HG03442 (cell line): ENCODE results near the gene TM4SF1.
"Not testable (repeated sequence)": the region's sequence is repeated elsewhere in the genome, so short reads cannot be mapped to it uniquely, and the experiment has no call there.

Experiments used
- ATAC-seq: cut with Tn5 transposase; IDR thresholded peaks from one replicate; pipeline ENCODE4 v1.9.1; 2021; ENCODE audit warnings: mild to moderate bottlenecking, moderate library complexity; ENCODE audit not compliant: unreplicated experiment

TM4SF1 gene

DNA sequence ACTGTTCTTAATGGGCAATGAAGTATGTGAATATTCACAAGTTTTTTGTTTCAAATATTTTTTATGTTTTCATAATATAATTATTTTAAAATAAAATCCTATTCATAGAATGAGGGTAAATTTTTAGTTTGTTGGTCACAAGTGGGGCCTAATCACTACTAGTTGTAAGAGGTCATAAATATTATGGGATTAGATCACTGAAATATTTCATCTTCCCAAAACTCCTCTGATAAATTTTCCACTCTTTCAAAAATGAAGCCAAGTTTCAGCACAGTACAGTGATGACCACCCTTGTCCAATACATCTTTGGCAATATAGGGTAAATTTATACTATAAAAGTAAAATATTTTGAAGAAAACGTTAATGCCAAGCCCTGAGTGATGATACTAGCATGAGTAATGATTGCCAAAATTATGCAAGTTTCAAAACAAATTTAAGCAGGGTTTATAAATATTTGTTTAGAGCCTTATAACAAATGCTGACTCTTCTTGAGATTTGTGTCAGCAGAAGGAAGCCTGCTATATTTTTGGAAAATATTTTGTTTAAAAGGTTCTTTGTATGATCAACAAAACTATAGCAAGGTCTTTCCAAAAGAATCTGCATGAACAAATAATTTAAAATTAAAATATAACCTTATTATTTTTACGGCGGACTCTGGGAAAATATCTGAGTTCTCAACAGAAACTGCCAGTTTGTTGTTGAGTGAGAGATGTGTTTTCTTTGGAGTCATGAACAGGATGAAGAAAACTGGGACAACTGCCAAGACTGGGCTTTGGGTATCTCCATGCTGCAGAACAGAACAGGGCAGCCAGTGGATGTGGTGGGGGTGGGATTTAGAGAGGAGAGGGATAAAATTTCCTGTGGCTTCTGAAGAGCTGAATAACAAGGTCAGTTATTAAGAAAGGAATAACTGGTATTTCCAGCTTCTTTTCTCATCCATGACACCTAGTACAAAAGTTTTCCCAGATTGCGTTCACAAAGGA is 17.9 kb upstream of the TM4SF1 start:
- ATAC-seq: no peak

DNA sequence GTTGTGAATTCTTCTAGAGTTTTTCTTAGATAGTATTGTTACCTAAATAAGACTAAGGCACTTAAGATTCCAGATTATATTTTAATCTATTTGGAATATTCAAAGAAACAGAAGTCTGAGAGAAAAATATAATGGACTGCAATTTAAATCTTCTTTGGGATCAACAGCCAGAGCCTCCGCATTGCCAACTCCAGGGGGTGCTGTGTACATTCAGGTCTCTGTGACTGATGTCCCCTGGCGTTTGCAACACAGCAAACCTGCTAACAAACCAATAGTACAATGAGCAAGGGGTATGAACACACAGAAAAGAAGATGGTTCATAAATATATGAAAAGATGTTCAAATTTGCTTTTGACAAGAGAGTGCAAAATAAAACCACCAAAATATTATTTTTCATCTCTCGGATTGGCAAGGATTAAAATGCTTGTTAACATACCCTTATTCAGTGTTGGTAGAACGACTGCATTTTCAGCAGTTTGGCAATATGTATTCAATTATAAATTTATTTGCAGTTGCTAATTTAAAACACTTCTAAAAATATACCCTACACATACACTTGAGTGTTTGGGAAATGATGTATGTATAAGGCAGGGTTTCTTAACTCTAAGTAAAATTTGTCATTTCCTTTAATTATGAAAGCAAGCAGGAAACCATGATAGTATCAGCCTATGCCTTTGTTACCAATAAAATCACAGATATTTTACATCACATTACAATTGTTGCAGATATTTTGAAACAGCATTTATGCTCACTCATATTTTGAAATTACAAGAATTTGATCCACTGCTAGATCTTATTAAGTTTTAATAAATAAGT is 16.1 kb upstream of the TM4SF1 start:
- peak; percentile 93 for ATAC-seq

DNA sequence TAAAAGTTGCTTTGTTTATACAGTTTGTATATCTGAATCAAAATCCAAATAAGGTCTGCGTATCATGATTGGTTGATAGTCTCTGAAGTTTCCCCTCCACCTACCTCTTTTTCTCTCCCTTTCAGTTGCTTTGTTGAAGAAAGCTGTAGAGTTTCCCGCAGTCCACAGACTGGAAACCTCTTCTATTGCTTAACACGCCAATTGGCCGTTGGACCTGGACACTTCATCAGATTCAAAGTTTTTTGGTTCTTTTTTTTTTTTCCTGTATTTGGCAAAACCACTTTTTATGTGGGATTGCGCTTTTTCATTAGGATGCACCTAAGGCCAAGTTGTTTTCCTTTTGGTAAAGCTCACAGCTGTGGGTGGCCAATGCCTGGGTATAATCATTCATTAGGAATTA is 14.5 kb upstream of the TM4SF1 start:
- no peak for ATAC-seq

DNA sequence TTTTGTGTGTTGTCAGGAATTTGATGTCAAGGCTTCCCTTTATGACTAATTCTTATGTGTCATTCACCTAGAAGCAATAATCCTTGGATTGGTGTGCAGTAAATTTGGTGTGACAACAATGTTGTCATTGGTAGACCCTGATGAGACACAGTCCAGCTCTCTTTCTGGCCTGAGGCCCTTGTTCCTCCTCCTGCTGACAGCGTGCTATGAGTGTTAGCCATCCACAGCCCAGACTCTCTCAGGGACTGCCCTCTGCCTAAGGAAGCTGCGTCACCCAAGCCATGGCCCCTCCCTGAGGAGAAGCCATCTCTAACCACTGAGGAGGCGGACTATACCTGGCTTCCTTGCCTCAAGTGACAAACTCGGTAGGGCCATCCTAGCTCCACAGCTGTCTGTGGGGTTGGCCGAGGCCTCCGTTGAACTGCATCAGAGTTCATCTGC is 13.3 kb upstream of the TM4SF1 start:
- no peak for ATAC-seq

DNA sequence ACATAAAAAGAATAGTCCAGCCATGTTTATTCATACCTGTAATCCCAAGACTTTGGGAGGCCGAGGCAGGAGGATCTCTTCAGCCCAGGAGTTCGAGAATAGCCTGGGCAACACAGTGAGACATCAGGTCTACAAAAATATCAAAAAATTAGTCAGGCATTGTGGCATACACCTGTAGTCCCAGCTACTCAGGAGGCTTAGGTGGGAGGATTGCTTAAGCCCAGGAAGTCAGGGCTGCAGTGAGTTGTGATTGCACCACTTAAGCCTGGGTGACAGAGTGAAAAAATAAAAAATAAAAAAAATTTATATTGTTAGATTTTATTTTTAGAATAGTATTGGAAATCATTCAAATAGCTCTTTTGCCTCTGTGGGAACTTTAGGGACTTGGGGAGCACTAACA is 12.8 kb upstream of the TM4SF1 start:
- ATAC-seq: no peak

DNA sequence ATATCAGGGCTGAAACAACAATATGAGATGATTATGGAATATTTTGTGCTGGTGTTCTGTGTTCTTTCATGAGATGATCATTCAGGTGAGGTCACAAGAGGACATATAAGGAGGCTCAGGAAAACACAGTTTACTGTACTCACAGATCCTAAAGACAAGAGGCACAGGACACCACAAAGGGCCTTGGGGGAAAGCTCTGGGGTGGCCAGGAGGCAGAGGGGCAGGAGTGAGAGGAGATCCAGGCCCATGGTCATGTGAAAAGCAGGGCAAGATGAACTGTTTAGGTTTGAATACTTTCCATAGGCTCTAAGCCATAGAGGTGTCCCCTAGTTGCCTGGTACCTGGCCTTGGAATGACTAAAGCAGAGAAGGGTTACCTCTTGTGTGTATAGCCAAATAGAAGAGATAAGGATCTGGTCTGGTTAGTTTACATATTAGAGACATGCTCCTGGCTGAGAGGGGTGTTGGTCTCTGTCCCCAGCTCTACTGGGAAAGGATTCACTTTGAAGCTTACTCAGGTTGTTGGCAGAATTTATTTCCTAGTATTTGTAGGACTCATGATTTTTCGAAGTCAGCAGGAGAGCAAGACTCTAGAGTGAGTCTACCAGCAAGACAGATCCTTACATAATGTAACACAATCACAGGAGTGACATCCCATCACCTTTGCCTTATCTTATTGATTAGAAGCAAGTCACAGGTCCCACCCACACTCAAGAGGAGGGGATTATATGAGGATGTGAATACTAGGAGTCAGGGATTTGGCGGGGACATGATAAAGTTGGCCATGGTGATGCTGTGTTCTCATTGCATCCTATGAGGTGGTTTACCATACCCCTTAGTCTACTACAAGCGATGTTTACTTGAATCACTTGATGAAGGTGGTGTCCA is 11.3 kb upstream of the TM4SF1 start:
- ATAC-seq: no peak

DNA sequence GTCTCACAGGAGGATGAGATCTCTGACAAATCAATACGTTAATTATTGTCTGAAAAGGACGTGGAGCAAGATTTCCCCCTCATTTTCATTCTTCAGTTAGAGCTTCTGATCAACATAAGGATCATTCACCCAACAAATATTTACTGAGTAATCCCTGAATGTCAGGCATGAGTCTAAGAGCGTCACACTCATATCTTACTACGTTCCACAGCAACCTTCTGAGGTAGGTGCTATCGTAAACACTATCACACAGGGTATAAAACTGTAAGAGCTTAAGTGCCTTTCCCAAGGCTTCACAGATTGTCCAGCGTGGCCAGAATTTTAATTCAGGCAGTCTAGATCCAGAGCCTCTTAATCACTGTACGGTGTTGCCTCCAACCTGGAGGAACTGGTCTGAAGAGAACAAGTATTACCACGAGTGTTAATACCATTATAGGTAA is 10.6 kb upstream of the TM4SF1 start:
- no peak for ATAC-seq

DNA sequence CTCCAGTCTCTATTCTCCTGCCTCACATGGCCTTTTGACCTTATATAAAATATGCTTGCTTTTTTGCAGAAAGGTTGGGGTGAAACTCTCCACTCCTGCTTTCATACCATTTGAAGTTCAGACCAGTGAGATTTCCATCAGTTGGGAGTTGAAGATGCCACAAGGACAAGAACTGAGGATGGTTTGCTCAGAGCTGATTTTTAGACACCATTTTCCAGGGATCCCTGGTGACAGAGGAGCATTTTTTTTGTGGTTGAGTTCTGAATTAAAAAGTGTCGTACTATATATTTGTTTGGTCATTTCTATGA is 8.8 kb upstream of the TM4SF1 start:
- no peak for ATAC-seq

DNA sequence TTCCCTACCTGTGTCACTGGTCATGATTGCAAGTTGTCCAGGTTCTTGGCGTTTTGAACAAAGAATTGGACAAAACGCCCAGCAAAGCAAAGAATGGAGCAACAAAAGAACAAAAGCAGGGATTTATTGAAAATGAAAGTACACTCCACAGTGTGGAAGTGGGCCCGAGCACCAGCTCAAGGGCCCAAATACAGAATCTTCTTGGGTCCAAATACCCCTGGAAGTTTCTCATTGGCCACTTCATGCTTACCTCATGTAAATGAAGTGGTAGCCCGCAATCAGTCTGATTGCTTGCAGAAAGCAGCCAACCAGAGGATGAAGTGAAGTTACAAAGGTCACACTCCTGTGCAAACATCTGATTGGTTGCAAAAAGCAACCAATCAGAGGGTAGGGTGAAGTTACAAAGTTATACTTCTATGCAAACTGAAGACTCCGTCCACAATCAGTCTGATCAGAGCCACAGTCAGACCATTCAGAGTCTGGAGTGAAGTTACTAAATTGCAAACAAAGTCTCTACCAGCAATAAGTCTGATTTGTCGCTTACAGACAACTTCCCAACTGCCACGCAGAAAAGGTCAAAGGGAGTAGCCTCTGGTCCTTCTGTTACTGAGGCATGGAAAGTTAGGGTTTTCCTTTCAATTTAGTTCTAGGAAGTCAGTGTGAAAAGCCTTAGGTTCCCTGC is 8.3 kb upstream of the TM4SF1 start:
- ATAC-seq: no peak

DNA sequence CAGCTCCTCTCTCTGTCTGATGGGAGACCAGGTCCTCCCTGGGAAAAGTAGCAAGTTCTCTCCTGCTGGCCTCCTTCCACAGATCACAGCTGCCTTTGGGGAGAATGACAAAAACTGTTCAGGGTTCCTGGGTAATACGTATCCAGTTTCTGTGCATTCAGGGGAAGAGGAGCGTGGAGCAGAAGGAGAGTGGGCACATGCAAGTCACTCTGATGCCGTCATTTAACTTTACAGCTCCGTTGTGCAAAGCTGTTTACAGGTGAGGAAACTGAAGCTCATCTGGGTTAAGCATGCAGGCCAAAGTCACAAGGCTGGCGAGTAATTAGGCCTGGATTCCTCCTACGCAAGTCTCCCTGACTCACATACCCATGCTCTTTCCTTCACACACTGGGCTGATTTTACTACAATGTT is 7.5 kb upstream of the TM4SF1 start:
- no peak for ATAC-seq

DNA sequence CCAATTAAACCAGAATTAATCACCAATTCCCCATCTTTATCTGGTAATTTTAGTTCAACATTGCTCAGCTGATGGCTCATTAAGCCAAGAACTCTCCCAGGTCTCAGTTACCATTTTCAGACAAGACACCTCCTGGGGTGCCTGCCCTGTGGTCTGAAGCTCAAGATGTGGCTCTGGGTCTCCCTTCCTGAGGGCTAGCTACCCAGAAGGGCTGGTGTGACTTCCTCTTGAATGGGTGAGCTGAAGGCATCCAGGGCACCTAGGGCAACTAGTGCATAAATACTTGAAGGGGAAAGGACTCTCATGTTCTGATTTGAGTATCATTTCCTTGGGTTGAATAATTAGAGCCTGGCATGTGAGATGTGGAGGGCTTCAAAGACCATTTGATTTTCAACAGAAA is 6.7 kb upstream of the TM4SF1 start:
- no peak for ATAC-seq

DNA sequence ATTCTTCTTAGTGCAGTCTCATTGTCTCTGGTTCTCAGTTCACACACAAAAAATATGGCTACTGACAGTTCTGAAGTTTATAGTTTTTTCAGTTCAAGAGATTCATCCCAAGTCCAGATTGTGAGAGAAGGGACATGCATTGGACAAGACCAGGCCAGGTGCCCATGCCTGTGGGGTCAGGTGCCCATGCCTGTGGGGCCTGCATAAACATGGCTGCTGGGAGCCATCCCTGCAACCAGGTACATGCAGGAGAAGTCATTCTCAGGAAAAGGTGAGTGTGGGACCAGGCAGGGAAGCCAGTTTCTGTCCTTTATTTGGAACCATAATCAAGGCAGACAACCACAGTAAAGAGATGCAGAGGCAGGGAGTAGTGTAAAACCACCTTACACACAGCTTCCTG is 6.3 kb upstream of the TM4SF1 start:
- no peak for ATAC-seq

DNA sequence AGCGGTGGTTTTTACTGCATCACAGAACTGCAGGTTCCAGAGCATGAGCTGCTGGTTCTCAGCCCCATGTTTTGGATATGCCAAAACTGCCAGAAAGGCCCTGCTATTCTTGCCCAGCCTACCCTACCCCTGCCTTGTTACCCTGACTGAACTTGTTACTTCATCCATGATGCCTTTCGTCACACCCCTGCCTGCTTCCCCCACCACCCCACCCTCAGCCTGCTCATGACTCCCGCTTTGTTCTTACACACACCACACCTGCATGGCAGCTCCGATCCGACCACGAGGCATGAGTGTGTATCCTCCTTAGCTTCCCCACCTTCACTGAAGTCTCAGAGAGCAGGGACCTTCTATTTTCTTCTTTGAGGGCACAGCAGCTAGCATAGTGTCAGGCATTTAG is 5.1 kb upstream of the TM4SF1 start:
- no peak for ATAC-seq

DNA sequence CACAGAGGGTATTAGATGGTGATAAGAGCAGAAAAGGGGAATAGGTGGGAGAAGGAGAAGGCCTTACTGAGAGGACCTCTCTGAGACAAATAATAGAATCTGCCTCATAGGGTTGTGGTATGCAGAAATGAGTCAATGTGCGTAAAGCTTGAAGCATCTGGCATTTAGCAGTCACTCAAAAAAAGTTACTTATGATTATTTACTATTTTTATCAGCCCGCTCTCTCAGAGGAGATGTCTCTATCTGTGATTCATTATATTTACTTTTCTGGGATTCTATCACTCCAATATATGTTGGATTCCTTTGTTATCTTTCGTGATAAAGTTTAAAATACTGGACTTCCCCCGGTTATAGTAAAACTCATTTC is 4.6 kb upstream of the TM4SF1 start:
- peak; percentile 80 for ATAC-seq

DNA sequence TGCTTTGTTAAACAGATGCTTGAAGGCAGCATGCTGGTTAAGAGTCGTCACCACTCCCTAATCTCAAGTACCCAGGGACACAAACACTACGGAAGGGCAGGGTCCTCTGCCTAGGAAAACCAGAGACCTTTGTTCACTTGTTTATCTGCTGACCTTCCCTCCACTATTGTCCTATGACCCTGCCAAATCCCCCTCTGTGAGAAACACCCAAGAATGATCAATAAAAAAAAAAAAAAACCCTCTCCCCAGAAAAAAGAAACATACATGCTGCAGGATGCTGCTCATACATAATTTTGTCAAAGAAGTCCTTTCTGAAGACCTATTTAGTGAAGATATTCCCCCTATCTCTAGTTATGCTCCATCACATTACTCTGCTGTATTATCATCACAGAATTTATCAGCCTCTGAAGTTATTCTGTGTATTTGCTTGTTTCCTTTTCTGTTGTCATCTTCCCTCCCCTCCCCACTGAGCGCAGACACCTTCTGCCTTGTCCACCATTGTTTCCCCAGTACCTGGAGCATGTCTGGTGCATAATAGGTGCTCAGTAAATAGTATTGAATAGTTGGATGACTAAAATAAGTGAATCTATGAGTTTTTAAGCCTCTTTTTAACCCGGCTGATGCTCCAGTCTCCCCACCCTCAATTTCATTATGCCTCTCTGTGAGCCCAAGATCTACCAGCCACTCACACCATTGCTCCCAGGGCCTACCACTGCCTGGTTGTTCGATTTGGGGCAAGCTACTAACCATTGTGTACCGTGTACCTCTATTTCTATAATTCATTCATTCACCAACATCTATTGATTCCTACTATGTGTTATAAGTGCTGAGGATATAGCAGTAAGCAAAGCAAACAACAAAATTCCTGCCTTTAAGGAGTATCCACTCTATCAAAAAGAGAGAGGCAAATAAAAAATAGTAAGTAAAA is 4.0 kb upstream of the TM4SF1 start:
- no peak for ATAC-seq

DNA sequence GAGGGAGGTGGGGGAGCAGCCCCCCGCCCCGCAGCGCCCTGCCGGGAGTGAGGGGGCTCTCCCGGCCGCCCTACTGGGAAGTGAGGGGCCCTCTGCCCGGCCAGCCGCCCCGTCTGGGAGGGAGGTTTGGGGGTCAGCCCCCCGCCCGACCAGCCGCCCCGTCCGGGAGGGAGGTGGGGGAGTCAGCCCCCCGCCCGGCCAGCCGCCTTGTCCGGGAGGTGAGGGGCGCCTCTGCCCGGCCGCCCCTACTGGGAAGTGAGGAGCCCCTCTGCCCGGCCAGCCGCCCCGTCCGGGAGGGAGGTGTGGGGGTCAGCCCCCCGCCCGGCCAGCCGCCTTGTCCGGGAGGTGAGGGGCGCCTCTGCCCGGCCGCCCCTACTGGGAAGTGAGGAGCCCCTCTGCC is 2.8 kb upstream of the TM4SF1 start:
- ATAC-seq: not testable (repeated sequence)

DNA sequence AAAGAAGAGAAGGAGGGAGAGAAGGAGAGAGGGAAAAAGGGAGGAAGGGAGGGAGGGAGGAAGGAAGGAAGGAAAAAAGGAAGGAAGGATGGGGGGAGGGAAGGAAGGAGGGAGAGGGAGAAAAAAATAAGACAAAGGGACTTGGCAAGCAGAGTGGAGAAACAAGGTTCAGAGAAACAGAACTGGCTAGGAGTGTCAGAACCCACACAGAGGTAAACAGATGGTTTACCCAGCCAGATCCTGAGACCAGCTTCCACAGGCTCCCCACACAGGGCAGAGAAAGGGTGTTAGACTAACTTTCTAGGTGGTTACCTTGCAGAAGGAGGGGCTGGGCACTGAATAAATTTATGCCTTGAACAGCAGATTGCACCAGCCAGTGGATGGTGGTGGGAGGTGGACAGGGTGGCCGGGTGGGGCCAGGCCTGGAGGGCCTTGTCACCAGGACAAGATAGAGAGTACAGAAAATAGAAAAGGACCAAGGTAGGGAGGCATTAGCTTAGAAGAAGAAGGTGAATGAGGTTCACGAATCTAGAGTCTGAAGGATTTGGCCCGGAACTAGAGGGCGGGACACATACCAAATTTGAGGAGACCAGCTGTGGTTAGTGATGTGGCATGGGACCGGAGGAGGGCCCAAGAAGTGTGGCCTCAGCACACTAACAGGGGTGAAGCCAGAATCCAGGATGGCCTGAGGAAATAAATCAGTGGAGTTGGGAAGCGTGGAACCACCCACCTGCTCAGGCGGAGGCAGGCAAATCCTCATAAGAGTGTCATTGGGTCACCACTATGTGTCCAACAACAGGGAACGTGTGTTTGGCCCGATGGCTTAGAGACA is 1.2 kb upstream of the TM4SF1 start:
- no peak for ATAC-seq

DNA sequence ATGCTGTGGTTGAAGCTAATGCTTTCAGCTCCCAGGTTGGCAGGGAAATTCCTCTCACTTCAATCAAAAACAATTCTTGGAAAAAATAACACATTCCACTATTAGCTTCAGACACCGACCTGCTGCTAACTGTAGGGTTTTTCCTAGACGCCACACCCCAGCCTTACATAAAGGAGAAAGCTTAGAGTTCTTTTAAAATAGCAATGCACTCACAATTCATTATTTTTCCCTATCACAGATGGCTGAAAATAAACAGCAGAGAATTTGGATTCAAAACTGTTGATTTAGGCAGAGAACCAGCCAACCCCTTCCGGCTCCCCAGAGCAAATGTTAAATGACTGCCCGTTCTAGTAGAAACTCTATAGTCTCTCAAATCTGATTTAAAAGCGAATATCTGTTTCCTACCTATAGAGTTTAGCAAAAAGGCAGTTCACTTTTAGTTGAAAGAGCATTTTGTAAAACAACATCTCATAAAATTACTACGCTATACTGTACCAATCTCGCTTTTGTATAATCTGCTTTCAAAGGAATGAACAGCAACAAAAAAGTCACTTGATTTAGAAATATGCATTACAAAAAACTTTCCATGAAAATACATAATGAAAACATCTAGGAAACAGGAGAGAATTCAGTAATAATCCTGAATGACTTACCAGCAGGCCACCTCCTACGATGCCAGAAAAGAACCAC is 586 bp downstream of the TM4SF1 start:
- no peak for ATAC-seq
